ENCODE results near the gene NVL.

NVL gene

GRCh38 chr1:224192082-224192788 lies 137.7 kb downstream of the NVL start:
- H3K4me3 ChIP-seq = no peak overlapping the region
- H3K27ac ChIP-seq = no peak overlapping the region
- DNase-seq (ENCODE audit: low spot score) = no peak
- TF ChIP-seq CTCF (IDR thresholded peaks at IDR 0.05) = no peak

- no peak for TF ChIP-seq CTCF (IDR thresholded peaks at IDR 0.05)
- Histone ChIP-seq H3K4me3 (no peak overlapping the region), H3K27ac (no peak overlapping the region)
- DNase-seq (ENCODE audit: low spot score) = no peak
Observed at GRCh38 chr1:224189561-224189960, 140.4 kb downstream of the NVL start.

- TF ChIP-seq CTCF (IDR thresholded peaks at IDR 0.05) = no peak
- Histone ChIP-seq H3K27ac (no peak overlapping the region), H3K4me3 (no peak overlapping the region)
- no peak for DNase-seq (ENCODE audit: low spot score)
Observed at GRCh38 chr1:224188286-224188685, 141.7 kb downstream of the NVL start.

GRCh38 chr1:224185208-224185607 lies 144.8 kb downstream of the NVL start:
- no peak for TF ChIP-seq CTCF (IDR thresholded peaks at IDR 0.05)
- Histone ChIP-seq H3K4me3 (peak overlapping the region; percentile 45), H3K27ac (no peak overlapping the region)
- DNase-seq (ENCODE audit: low spot score) = no peak

- peak; percentile 78 for DNase-seq (ENCODE audit: low spot score)
- H3K4me3 ChIP-seq = peak overlapping the region; percentile 88
- H3K27ac ChIP-seq = peak overlapping the region; percentile 93 to 95
- no peak for TF ChIP-seq CTCF (IDR thresholded peaks at IDR 0.05)
Observed at GRCh38 chr1:224183591-224184312, 146.2 kb downstream of the NVL start.

- DNase-seq (ENCODE audit: low spot score) = peak; percentile 89
- peak within 1 kb of the TSS; percentile 93 to 95 for H3K27ac ChIP-seq
- peak within 1 kb of the TSS; percentile 88 for H3K4me3 ChIP-seq
- TF ChIP-seq CTCF (IDR thresholded peaks at IDR 0.05) = no peak
Observed at GRCh38 chr1:224182866-224183590, 146.9 kb downstream of the NVL start, which contains the start of gene DEGS1. Gene DEGS1 (plus strand): TSS chr1:224183240. CDS start chr1:224183337, 97 bp downstream.
